ENCODE data around the gene MARK1. TPM values are rescaled to one million over a fixed set of nuclear protein-coding genes. Genes with fewer than 3 reads are reported as not detected.
A peak's percentile ranks its signal among the peaks of the same experiment; 100 is the strongest.

MARK1 gene
- total RNA-seq, 2 experiments from 2014 or later: not detected

GRCh38 chr1:220690140-220691052 lies 162.5 kb downstream of the MARK1 start, which contains the start of gene C1orf115:
C1orf115 (plus strand) TSS chr1:220690363; CDS start chr1:220690403, 40 bp downstream.
- TF ChIP-seq CTCF (conservative IDR thresholded peaks at IDR 0.05; ENCODE audit: low read length): peak; percentile 50; the same call in 1 of the 2 replicates
- no peak for TF ChIP-seq EZH2phosphoT487 (IDR thresholded peaks at IDR 0.05; ENCODE audit: borderline replicate concordance, low read depth, low read length)
- intact Hi-C loops (cut with micrococcal nuclease; ENCODE audit: unreplicated experiment): no loop called here
- H4K20me1 ChIP-seq (ENCODE audit: insufficient read depth, low read length): no peaks in the 10 kb centered on the region
- ChIA-PET POLR2A (no interaction called here), CTCF (ENCODE audit: unreplicated experiment) (no interaction called here)
- H3K9me3 ChIP-seq (ENCODE audit: low read length): no peaks in the 10 kb centered on the region
- BruUV-seq (replicated peaks): no TSS peak
- H3K27ac ChIP-seq (ENCODE audit: low read depth, low read length, poor library complexity, severe bottlenecking): no peak within 1 kb of the TSS
- no peaks in the 10 kb centered on the region for H3K36me3 ChIP-seq (ENCODE audit: insufficient read depth, low read length)
- H3K79me2 ChIP-seq (ENCODE audit: insufficient read depth, low read depth, low read length): no peaks in the 10 kb centered on the region
- H3K4me1 ChIP-seq (ENCODE audit: insufficient read depth, low read length, poor library complexity, severe bottlenecking): no peaks in the 10 kb centered on the region
- no peak within 1 kb of the TSS for H3K4me2 ChIP-seq (ENCODE audit: low read length)
- H2AFZ ChIP-seq (ENCODE audit: low read length): no peak within 1 kb of the TSS
- no peak for DNase-seq (ENCODE audit: low spot score)
- H3K4me3 ChIP-seq (ENCODE audit: low read depth, low read length, poor library complexity, severe bottlenecking): no peak within 1 kb of the TSS
- H3K9me2 ChIP-seq (ENCODE audit: insufficient read depth, low read length): no peaks in the 10 kb centered on the region

- Histone ChIP-seq H3K9me3 (ENCODE audit: low read length) (no peaks in the 10 kb centered on the region), H3K4me3 (ENCODE audit: low read depth, low read length, poor library complexity, severe bottlenecking) (no peak overlapping the region), H3K4me2 (ENCODE audit: low read length) (no peak overlapping the region), H3K27ac (ENCODE audit: low read depth, low read length, poor library complexity, severe bottlenecking) (no peak overlapping the region), H4K20me1 (ENCODE audit: insufficient read depth, low read length) (no peaks in the 10 kb centered on the region), H2AFZ (ENCODE audit: low read length) (no peak overlapping the region), H3K9me2 (ENCODE audit: insufficient read depth, low read length) (no peaks in the 10 kb centered on the region), H3K36me3 (ENCODE audit: insufficient read depth, low read length) (no peaks in the 10 kb centered on the region), H3K4me1 (ENCODE audit: insufficient read depth, low read length, poor library complexity, severe bottlenecking) (no peaks in the 10 kb centered on the region), H3K79me2 (ENCODE audit: insufficient read depth, low read depth, low read length) (no peaks in the 10 kb centered on the region)
- intact Hi-C loops (cut with micrococcal nuclease; ENCODE audit: unreplicated experiment): no loop called here
- CTCF ChIA-PET (ENCODE audit: unreplicated experiment): no interaction called here
- no peak for DNase-seq (ENCODE audit: low spot score)
- no TSS peak for BruUV-seq (replicated peaks)
- POLR2A ChIA-PET: no interaction called here
- no peak for TF ChIP-seq CTCF (conservative IDR thresholded peaks at IDR 0.05; ENCODE audit: low read length)
- TF ChIP-seq EZH2phosphoT487 (IDR thresholded peaks at IDR 0.05; ENCODE audit: borderline replicate concordance, low read depth, low read length): no peak
These were observed 163.2 kb downstream of the MARK1 start for GRCh38 chr1:220691053-220691684.
